ENCODE results near the gene WNT7B.

DNA sequence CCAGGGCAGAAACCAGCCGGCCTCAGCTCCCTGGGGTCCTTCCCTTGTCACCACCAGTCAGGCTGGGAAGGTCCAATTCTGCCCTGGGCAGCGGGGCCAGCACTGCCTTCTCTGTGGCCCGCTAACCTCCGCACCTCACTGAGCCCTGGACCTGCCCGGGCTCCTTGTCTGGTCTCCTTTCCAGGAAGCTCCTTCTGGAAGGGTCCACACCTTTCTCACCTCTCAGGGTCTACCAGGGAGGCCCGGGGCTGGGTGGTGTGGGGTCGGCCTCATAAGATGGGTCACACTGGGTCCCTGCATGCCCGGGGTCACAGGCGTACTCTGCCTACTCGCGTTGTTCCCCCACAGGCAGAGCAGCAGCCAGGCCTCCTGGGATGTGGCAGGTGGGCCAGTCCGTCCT lies 69.0 kb downstream of the WNT7B start:
- TF ChIP-seq, protein P1, sequence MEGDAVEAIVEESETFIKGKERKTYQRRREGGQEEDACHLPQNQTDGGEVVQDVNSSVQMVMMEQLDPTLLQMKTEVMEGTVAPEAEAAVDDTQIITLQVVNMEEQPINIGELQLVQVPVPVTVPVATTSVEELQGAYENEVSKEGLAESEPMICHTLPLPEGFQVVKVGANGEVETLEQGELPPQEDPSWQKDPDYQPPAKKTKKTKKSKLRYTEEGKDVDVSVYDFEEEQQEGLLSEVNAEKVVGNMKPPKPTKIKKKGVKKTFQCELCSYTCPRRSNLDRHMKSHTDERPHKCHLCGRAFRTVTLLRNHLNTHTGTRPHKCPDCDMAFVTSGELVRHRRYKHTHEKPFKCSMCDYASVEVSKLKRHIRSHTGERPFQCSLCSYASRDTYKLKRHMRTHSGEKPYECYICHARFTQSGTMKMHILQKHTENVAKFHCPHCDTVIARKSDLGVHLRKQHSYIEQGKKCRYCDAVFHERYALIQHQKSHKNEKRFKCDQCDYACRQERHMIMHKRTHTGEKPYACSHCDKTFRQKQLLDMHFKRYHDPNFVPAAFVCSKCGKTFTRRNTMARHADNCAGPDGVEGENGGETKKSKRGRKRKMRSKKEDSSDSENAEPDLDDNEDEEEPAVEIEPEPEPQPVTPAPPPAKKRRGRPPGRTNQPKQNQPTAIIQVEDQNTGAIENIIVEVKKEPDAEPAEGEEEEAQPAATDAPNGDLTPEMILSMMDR (IDR thresholded peaks at IDR 0.05), result no peak
- TF ChIP-seq POLR2AphosphoS5 (IDR thresholded peaks at IDR 0.05) (no peak), EP300 (IDR thresholded peaks at IDR 0.05; ENCODE audit: low read depth) (no peak)

Data from transverse colon (tissue), 4 donors.